DLD1 (cell line): Measurements from ENCODE around the gene LRBA.
"Not testable (repeated sequence)": the region's sequence is repeated elsewhere in the genome, so short reads cannot be mapped to it uniquely, and the experiment has no call there.

ENCODE experiments used
- in situ Hi-C: cut with HindIII; loops from 2 replicates; pipeline ENCODE4 v1.10.0; 2017; ENCODE audit warnings: low sequenced_read_pairs

The LRBA gene

DNA sequence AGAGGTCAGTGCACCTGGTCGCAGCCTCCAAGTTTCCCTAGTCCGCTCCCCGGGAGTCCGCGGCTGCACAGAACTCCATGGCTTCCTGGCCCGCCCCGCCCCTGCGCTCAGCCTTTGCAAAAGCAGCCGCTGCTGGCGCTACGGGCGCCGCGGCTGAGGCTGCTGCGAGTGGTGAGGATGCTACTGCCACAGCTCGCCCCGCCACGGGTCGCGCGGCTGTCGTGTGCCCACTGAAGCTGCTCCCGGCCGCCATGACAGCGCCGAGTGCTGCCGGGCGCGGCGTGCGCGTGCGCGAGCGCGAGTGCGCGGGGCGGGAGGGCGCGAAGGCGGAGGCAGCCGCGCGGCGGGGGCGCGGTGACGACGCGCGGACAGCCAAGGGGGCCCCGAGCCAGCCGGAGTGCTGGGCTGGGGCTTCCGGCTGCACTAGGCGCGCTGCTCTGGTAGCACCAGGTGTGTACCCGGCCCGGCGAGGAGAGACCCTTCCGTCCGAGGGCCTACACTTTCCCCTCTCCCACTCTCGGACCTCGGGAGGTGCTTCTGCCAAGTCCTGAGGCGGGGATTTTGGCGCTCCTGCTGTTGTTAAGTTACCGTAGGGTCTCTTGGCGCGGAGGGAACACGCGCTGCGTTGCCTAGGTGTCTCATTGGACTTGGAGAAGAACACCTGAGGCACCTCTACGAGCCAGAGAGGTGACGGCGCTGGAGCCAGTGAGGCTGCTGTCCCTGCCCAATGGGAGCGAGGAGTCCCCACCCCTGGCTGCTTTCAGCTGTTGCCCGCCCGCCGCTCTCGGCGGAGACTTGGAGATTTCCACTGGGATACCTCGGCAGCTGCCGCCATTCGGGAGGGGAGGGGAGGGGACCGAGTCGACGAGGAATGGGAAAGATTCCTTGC, 619 bp upstream of the LRBA start:
- in situ Hi-C loops = no loop called here

DNA sequence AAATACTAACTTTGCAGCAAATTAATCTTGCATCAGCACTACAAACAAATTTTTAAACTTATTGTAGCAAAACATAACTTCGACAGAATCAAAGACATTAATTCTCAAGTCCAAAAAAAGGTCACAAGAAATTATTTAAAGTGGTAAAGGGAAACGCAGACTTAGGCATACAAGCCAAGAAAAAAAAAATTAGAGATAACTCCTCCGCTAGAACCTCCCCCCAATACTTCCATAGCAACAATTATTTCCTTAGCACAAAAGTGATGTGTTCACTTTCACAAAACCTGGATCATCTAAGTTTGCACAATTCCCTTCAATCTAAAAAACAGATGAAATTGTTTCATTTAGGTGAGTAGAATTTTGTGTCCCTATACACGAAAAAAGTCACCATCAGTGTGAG, 1.1 kb downstream of the LRBA start:
- in situ Hi-C loops = no loop called here

DNA sequence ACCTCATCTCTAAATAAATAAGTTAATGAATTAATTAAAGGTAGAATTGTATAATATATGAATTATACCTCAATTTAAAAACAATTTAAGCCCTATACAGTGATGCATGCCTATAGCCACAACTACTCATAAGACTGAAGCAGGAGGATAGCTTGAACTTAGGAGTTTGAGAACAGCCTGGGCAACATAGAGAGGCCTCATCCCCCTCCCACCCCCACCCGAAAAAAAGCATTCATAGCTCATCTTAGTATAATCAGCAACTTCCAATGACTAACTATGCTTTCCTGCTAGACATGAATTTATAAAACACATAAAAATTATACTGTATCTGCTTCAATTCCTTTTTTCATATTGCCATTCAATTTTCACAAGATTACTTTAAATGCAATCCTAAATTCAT, 1.6 kb downstream of the LRBA start:
- in situ Hi-C loops = no loop called here

DNA sequence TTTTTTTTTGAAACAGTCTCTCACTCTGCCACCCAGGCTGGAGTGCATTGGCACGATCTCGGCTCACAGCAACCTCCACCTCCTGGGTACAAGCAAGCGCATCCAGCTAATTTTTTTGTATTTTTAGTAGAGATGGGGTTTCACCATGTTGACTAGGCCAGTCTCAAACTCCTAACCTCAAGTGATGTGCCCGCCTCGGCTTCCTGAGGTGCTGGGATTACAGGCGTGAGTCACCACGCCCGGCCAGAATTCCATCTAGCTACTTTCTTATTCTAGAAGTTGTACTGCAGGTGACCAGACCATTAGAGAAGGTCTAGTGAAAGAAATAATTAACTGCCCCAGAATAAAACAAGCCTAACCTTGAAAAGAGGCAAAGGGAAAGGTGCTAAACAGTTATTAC, 2.3 kb downstream of the LRBA start:
- in situ Hi-C loops = no loop called here

DNA sequence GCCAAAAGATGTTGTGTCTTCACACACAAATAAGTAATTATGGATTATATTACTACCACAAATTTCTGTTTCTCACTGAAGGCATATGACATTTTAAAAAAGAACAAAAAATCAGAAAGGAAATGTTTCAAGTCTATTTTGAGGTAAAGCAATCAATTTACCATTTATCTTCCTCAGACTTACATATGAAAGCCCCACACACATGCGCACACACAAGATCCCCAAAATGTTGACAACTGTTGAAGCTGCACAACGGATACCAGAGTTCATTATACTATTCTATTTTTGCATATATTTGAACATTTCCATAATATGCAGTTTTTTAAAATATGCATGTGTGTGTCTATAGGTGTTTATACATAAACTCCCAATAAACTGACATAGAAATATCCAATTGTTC, 2.7 kb downstream of the LRBA start:
- in situ Hi-C loops = no loop called here

DNA sequence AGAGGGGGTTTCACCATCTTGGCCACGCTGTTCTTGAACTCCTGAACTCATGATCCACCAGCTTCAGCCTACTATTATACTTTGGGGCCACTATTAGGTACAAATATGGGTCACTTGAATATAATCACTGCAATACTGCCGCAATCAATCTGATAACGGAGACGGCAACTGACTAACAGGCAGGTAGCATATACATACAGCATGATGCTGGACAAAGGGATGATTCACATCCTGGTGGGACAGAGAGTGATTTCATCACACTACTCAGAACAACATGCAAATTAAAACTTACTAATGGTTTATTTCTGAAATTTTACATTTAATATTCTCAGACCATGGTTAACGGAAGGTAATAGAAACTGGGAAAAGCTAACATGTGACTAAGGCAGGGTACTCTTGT, 10.9 kb downstream of the LRBA start:
- in situ Hi-C loops = no loop called here

DNA sequence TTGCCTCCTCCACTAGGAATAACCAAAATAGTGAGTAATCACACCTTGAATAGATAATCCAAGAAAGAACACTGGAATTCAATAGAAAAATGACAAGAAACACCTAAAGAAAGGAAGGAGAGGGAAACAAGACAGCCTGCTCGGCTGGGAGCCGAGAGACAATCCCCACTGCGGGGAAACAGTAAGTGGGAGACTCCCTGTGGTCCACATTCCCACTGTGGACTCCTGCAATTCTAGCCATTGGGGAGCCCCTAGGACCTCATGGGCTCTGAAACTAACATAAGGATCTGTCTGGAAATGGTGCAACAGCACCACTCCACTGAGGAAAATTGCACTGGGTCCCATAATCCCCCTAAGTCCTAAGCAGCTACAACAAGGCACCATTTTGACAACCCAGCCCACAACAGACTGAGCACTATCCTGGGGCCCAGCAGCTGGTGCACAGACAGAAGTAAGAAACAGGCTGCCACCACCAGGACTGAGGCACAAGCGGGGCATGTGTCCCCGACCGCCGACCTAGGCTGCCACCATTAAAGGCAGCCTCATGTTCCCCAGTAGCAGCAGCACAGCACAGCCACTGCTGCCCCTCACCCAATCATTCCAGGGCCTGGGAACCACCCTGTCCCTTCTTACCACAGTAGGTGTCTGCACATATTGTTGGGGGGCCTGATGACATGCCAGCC, 14.2 kb downstream of the LRBA start:
- in situ Hi-C loops = no loop called here

DNA sequence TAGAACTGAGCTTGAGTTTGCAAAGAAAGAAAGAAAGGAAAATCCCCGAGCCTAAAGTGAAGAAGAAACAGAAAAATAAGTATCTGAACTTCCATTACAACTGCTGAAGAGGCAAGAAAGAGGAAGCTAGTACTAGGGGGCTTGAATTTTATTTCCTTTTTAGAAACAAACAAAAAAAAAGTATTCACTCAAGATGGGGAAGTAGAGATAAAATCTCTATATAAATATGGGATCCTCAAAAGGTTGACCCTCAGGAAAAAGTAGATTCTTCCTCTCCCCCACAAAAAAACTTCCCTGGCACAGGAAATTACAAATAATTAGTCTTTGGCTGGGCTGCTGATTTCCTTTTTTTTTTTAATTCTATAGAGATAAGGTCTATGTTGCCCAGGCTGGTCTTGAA, 16.0 kb downstream of the LRBA start:
- in situ Hi-C loops = no loop called here

DNA sequence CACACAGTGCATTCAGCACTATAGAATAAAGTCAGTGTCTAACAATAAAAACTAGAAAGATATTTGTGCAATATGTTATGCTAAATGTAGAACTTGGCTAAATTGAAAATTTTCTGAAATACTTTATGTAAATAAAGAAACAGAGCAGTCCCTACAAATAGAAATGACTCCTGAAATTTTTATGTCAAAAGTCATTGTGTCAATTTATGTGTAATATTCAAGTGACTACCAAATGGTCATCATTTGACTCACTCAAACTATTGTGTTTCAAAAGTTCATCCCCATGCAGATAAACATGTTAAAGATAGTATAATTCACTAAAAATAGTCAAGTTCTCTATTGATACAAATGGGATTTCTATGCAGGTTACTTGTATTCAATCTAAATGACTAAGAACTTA, 17.9 kb downstream of the LRBA start:
- in situ Hi-C loops = no loop called here

DNA sequence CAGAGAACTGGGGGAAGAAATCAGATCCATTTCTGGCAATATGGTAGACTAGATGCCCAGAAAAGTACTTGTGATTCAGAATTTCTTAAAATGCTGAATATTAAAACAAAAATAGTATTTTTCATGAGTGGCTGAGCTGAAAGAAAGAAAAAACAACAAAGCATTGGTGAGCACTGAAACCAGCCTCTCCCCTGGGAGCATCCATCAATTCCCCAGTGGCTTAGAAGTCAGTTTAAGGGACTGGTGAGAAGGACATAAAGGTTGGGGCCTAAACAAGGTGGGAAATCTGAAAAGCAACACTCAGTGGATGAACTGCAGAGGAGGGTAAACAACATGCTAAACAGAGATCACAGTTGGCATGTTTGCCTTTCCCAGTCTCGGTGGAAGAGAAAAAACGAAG, 20.4 kb downstream of the LRBA start:
- in situ Hi-C loops = no loop called here

DNA sequence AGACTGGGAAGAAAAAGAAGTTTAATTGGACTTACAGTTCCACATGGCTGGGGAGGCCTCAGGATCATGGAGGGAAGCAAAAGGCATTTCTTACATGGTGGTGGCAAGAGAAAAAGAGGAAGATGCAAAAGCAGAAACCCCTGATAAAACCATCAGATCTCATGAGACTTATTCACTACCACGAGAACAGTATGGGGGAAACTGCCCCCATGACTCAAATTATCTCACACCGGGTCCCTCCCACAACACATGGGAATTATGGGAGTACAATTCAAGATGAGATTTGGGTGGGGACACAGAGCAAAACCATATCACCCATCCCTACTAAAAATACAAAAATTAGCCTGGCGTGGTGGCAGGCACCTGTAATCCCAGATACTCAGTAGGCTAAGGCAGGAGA, 21.5 kb downstream of the LRBA start:
- in situ Hi-C loops = not testable (repeated sequence)

DNA sequence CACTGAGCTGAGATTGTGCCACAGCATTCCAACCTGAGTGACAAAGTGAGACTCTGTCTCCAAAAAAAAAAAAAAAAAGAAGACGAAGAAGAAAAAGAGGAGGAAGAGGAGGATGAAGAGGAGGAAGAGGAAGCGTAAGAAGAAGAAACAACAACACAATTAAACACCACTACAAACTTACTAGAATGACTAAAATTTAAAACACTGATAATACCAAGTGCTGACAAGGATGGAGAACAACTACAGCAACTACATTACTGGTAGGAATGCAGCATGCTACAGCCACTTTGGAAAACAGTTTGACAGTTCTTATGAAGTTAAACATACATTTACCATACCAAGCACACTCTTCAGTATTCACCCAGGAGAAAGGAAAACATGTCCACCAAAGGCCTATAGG, 24.1 kb downstream of the LRBA start:
- in situ Hi-C loops = no loop called here

DNA sequence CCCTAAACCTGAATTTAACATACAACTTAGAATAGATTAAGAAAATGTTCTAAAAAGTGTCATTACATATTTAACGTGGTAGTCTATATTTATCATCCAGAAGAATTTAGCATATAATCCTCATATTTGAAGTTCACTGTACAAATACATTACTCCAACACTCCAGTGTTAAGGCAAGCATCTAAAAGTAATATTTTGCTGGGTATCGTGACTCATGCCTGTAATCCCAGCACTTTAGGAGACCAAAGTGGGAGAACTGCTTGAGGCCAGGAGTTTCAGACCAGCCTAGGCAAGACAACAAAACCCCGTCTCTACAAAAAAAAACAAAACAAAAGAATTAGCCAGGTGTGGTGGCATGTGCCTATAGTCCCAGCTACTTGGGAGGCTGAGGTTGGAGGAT, 24.8 kb downstream of the LRBA start:
- in situ Hi-C loops = no loop called here

DNA sequence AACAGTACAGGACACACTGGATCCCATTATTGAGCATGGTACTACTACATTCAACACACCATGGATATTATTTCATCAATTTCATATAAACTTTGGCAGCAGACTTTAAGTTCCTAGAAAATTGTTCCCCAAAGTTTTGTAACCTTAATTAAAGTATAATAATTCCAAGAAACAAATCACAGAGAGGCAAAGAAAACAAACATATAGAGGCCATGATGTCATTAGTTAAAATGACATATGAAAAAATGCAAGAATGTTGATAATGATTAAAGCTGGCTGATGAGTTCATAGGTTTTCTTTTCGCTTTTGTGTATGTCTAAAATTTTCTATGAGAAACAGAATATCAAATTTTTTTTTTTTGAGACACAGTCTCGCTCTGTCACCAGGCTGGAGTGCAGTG, 26.8 kb downstream of the LRBA start:
- in situ Hi-C loops = no loop called here

DNA sequence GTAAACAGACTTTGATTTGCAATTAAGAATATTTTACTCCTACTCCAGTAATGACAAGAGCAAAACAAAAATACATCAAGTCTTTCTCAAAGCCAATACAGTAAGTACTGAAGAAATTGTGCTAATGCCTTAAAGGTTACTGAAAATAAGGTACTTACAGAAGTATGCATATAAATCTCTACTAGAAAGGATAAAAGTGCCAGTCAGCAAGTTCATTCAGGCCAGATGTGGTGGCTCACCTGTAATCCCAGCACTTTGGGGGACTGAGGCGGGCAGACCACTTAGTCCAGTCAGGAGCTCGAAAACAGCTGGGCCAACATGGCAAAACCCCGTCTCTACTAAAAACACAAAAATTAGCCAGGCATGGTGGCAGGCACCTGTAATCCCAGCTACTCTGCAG, 27.9 kb downstream of the LRBA start:
- in situ Hi-C loops = no loop called here

DNA sequence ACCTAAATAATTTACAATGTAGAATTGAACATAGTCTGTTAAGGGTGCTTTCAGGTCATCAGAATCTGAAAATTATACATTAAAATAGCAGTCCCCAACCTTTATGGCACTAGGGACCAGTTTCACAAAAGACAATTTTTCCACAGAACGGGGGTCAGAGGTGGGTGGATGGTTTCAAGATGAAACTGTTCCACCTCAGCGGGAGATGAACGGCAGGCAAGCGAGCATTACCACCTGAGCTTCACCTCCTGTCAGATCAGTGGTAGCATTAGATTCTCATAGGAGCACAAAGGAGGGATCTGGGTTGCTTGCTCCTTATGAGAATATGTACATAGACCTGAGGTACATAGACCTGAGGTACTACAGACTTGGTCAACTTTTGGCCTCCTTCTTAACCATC, 29.0 kb downstream of the LRBA start:
- in situ Hi-C loops = no loop called here

DNA sequence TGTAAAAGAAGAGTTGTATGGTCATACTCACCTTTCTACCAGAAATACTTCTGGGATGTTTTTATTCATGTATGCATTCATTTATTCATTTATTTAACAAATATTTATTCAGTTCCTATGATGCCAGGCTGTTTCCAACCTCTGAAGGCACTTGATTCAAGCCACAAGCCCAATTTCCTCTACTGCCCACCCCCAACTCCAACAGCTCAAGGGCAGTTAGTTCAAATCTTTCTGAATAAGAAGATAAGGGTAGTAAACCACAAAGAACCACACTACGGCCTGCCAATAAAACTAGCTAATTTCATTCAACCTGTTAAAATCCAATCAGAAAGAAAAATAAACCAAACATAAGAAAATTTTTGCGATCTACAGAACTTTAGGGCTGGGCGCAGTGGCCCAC, 31.2 kb downstream of the LRBA start:
- in situ Hi-C loops = no loop called here

DNA sequence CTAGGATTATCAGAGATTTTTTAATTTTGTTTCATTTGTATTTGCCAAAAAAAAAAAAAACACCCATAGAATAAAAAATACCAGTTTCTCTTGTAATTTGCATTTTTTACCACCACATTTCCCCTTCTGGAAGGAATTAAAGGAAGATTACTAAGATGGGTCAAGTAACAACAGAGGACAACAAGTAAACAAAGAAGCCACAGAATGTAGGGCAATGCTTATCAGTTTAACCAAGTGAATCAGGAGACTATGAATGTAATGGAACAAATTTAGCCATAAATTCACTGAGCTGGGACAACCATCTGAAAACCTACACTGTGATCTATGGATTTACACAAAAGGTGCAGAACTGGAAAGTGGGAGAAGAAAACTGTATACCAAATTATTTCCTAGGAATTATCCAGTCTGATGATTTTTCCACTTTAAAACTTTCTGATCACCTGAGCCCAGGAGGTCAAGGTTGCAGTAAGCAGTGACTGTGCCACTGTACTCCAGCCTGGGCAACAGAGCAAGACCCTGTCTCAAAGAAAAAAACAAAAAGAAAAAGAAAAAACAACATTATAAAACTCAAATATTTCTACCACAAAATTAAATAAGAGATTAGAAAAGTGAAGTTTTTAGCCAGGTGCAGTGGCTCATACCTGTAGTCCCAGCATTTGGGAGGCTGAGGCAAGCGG, 32.4 kb downstream of the LRBA start:
- in situ Hi-C loops = no loop called here

DNA sequence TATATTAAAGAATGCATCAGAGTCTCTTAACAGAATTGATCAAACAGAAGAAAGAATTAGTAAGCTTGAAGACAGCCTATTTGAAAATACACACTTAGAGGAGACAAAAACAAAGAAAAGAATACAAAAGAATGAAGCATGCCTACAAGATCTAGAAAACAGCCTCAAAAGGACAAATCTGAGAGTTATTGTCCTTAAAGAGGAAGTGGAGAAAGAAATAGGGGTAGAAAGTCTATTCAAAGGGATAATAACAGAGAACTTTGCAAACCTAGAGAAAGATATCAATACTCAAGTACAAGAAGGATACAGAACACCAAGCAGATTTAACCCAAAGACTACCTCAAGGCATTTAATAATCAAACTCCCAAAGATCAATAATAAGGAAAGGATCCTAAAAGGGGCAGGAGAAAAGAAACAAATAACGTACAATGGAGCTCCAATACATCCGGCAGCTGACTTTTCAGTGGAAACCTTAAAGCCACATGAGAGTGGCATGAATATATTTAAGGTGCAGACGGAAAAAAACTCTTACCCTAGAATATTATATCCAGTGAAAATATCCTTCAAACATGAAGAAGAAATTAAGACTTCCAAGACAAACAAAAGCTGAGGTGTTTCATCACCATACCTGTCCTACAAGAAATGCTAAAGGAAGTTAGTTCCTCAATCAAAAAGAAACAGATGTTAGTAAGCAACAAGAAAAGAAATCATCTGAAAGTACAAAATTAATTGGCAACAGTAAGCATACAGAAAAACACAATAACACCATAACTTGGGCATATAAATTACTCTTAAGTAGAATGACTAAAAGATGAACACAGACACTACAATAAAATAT, 36.1 kb downstream of the LRBA start:
- in situ Hi-C loops = no loop called here

DNA sequence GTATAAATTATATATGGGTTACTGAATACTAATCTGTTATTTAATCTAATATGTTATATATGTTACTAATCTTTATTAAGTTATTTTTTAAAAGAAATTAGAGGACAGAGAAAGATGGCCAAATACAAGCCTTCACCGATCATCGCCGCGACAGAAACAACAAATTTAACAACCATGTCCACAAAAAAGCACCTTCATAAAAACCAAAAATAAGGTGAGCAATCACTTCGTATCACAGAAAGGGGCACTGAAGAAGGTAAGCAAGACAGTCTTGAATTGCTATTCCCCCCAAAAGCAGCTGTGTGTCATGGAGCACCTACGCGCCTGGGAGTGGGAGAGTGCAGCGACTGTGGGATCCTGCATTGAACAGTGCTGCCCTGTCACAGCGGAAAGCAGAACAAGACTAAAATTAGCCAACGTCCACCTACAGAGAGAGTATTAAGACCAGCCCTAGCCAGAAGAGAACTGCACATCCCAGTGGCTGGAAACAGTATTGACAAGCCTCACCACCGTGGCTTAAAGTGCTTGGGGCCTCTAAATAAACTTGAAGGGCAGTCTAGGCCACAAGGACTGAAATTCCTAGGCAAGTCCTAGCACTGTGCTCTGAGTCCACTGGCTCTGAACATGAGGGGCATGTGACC, 38.5 kb downstream of the LRBA start:
- in situ Hi-C loops = no loop called here

DNA sequence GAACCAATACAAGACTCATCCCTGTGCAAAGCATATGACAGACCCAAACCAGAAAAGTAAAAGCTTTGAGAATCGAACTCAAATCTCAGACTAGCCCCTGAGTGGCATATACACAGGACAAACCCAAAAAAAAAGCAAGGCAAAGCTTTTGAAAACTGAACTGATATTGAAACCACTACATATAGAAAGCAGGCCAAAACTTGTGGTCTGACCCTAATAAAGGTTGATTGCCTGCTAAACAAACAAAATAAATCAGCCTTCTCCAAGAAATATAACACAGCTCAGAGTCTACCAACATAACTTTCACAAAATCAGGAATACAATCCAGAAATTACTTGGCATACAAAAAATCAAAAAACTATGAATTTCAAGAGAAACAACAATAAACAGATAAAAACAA, 40.3 kb downstream of the LRBA start:
- in situ Hi-C loops = no loop called here
